Transverse colon (tissue), 4 donors: Measurements from ENCODE around the gene PSME3. TPM values are rescaled to one million over a fixed set of nuclear protein-coding genes. Genes with fewer than 3 reads are reported as not detected.

Experiments used
- DNase-seq: peaks from one replicate; pipeline ENCODE4 v3.0.0-alpha.2; 2019
- H3K27ac ChIP-seq, 4 donors: fragments of 200-600 bp; sonication (generic); 2 replicates each; pipeline ENCODE4 v1.5.1; 2016 to 2018; ENCODE audit warnings: inconsistent platforms in 4 of 4
- H3K27me3 ChIP-seq: fragments of 200-600 bp; sonication (generic); 2 replicates; pipeline ENCODE4 v1.5.1; 2017; ENCODE audit warnings: inconsistent platforms
- H3K36me3 ChIP-seq, 4 donors: fragments of 200-600 bp; sonication (generic); 2 replicates each; pipeline ENCODE4 v1.5.1; 2017 to 2019; ENCODE audit warnings: inconsistent platforms in 4 of 4
- H3K4me1 ChIP-seq, 4 donors: fragments of 200-600 bp; sonication (generic); 2 replicates each; pipeline ENCODE4 v1.5.1; 2017 to 2020; ENCODE audit warnings: inconsistent platforms in 4 of 4
- H3K4me3 ChIP-seq, 4 donors: fragments of 200-600 bp; sonication (generic); 1 replicate in 1 of 4; 2 replicates in 3 of 4; pipeline versions ENCODE4 v1.5.1 to v1.6.1; 2017 to 2019; ENCODE audit warnings: inconsistent platforms in 4 of 4
- H3K9me3 ChIP-seq, 2 donors: fragments of 200-600 bp; sonication (generic); 2 replicates each; pipeline ENCODE4 v1.5.1; 2017 to 2019; ENCODE audit warnings: inconsistent platforms in 2 of 2
- CTCF ChIP-seq, 5 experiments: fragments of 200-600 bp in 3 of 5; fragments of 450-650 bp in 2 of 5; sonication (generic) in 3 of 5; IDR thresholded peaks; 1 replicate in 2 of 5; 2 replicates in 3 of 5; pipeline ENCODE4 v1.5.1; 2016 to 2017; ENCODE audit warnings: antibody characterized with exemption in 5 of 5, inconsistent platforms in 3 of 5, mild to moderate bottlenecking in 2 of 5, moderate library complexity in 1 of 5
- EP300 ChIP-seq: sonication (generic); formaldehyde crosslinking; IDR thresholded peaks from one replicate; pipeline ENCODE4 v1.6.1; 2017; ENCODE audit warnings: antibody characterized with exemption, low read depth
- POLR2A ChIP-seq: fragments of 450-650 bp; IDR thresholded peaks from one replicate; pipeline ENCODE4 v1.6.1; 2016; ENCODE audit warnings: antibody characterized with exemption, mild to moderate bottlenecking, moderate library complexity
- POLR2AphosphoS5 ChIP-seq, 3 donors: sonication (generic); formaldehyde crosslinking; IDR thresholded peaks; one replicate each; pipeline ENCODE4 v1.6.1; 2016; ENCODE audit warnings: antibody characterized with exemption in 3 of 3
- WGBS, 2 donors: methylation state at CpG; one replicate each; pipeline ENCODE4 v1.1.5; 2018; ENCODE audit warnings: low coverage in 1 of 2; 5-methylcytosine and 5-hydroxymethylcytosine counted together
- in situ Hi-C, 4 donors: fragments of 200-750 bp; cut with MboI; loops; one replicate each; pipeline versions ENCODE4 v1.15.0 to v1.15.1; 2017; ENCODE audit warnings: low sequenced_read_pairs in 3 of 4, low pct_ligation_motif_present in 1 of 4, low pct_unique_long_range_greater_than_20kb in 1 of 4
- intact Hi-C: fragments of 100-400 bp; cut with DNase I; formaldehyde crosslinking; loops from one replicate; pipeline ENCODE4 v1.15.1; 2023; ENCODE audit warnings: low total_unique reads
- total RNA-seq, 4 donors: library from RNA; depleted of rRNA; stranded (reverse); fragments of >200 nt; gene quantifications; one replicate each; pipeline ENCODE4 v1.1.0, GENCODE V29; 2016

Gene PSME3
- total RNA-seq, 4 donors from 2014 or later: 37.0 to 131 (median 60.4) TPM

- TF ChIP-seq POLR2AphosphoS5 (IDR thresholded peaks at IDR 0.05) (no peak), CTCF (IDR thresholded peaks at IDR 0.05) (no peak), POLR2A (no peak), EP300 (no peak)
- Histone ChIP-seq H3K4me1 (peaks cover 9 to 21% (median 12%) of the 10 kb centered on the region in 4 donors), H3K9me3 (no peaks in the 10 kb centered on the region), H3K27me3 (no peaks in the 10 kb centered on the region), H3K27ac (no peak overlapping the region), H3K36me3 (peaks cover 0 to 38% (median 17%) of the 10 kb centered on the region in 4 donors), H3K4me3 (no peak overlapping the region)
- 89 to 92% methylated on average over 7 of the region's 7 CpGs for WGBS, 2 donors
- in situ Hi-C loops: no loop called here
- no peak for DNase-seq
- intact Hi-C loops: no loop called here
These were observed 12.0 kb upstream of the PSME3 start for GRCh38 chr17:42821176-42821575.

GRCh38 chr17:42827472-42827871, 5.7 kb upstream of the PSME3 start:
- in situ Hi-C loops (loop anchor here in 2 of 4 donors (25.0 kb wide), 2 partner anchors 110 to 485 kb away; no protein-coding TSS in a partner anchor), intact Hi-C loops (no loop called here)
- Histone ChIP-seq H3K4me3 (no peak overlapping the region), H3K27me3 (no peaks in the 10 kb centered on the region), H3K36me3 (no peaks in the 10 kb centered on the region), H3K9me3 (no peaks in the 10 kb centered on the region), H3K4me1 (peaks cover 9 to 18% (median 15%) of the 10 kb centered on the region in 4 donors), H3K27ac (no peak overlapping the region)
- no peak for DNase-seq
- 93 to 100% methylated on average over 1 of the region's 1 CpG for WGBS, 2 donors
- TF ChIP-seq CTCF (IDR thresholded peaks at IDR 0.05): no peak
- no peak for TF ChIP-seq POLR2AphosphoS5 (IDR thresholded peaks at IDR 0.05)

DNA sequence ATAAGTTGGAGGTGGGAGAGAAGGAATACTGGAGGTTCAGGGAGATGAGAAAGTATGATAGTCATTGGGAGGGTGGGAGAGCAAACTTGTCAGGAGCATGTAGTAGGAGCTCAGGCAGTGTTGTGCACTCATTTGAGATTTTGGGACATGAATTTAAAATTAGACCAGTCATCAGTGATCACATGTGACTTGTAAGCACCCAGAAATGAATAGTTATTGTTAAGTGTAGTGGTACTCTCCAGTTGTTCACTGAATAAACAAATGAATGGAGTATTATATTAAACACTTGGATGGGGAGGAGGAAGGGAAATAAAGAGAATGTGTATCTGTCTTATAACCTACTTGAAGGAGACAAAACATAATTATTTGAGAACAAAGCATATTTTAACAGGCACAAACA, 2.2 kb upstream of the PSME3 start:
- DNase-seq: no peak
- no peak overlapping the region for H3K27ac ChIP-seq
- TF ChIP-seq POLR2A (no peak), POLR2AphosphoS5 (IDR thresholded peaks at IDR 0.05) (no peak), EP300 (no peak), CTCF (IDR thresholded peaks at IDR 0.05) (no peak)
- H3K9me3 ChIP-seq: no peaks in the 10 kb centered on the region
- H3K27me3 ChIP-seq: no peaks in the 10 kb centered on the region
- H3K4me1 ChIP-seq: peaks cover 0 to 18% (median 15%) of the 10 kb centered on the region in 4 donors
- in situ Hi-C loops: loop anchor here in 2 of 4 donors (25.0 kb wide), 2 partner anchors 106 to 481 kb away; no protein-coding TSS in a partner anchor
- no peak overlapping the region for H3K4me3 ChIP-seq
- intact Hi-C loops: no loop called here
- H3K36me3 ChIP-seq: peaks cover 0 to under 1% (median 0%) of the 10 kb centered on the region in 4 donors

- no peak for TF ChIP-seq POLR2AphosphoS5 (IDR thresholded peaks at IDR 0.05)
- no peak for TF ChIP-seq EP300
- TF ChIP-seq CTCF (IDR thresholded peaks at IDR 0.05): no peak
- TF ChIP-seq POLR2A: no peak
- 45 to 56% methylated on average over 7 to 9 of the region's 9 CpGs for WGBS, 2 donors
- Histone ChIP-seq H3K4me1 (peaks cover 0 to 18% (median 15%) of the 10 kb centered on the region in 4 donors), H3K4me3 (peak overlapping the region; percentile 86 to 94 (median 88)), H3K27me3 (no peaks in the 10 kb centered on the region), H3K36me3 (peaks cover 0 to 7% (median 2%) of the 10 kb centered on the region in 4 donors), H3K9me3 (no peaks in the 10 kb centered on the region), H3K27ac (peak overlapping the region; percentile 83 to 91 (median 90))
- DNase-seq: no peak
- in situ Hi-C loops (loop anchor here in 2 of 4 donors (25.0 kb wide), 2 partner anchors 105 to 480 kb away; no protein-coding TSS in a partner anchor), intact Hi-C loops (no loop called here)
These were observed 824 bp upstream of the PSME3 start for GRCh38 chr17:42832213-42832933.
